ENCODE data around the gene CENPE.

CENPE gene

DNA sequence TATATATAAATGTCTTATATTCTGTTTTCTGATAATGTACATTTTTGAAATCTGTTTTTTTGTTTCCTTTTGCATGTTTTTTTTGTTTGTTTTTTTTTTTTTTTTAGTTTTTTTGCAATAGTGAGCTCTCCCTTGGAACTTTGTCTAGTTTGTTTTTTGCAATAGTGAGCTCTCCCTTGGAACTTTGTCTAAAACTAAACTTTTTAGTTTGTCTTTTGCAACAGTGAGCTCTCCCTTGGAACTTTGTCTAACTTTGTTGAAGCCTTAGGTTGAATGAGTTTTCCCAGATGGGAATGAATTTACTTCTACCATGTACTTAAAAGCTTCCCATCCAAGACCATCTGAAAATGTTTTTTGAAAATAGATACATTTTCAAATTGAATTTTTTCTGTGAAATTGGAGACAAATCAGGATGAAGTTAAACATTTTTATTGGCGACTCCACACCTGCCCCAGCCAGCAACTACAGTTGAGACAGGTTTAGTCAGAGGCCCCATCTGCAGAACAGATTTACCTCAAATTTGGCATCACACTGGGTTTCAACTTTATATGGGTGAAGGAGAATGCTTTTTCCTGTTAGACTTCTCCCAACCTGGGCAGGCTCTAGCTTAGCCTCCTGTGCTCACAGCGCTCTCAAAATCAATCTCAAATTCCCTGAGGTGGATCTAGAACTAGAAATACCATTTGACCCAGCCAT lies 137.5 kb downstream of the CENPE start:
- no peak overlapping the region for H3K4me3 ChIP-seq (ENCODE audit: low read length)
- DNase-seq (ENCODE audit: low read depth) = no peak
- no peak for TF ChIP-seq CTCF (IDR thresholded peaks at IDR 0.05; ENCODE audit: insufficient read depth, low read depth, low read length, missing control alignments)

Measured in epithelial cell of esophagus (primary cell).